Frontal cortex (tissue), 4 donors: ENCODE measurements around the gene ATP8A1. TPM values are rescaled to one million over a fixed set of nuclear protein-coding genes. Genes with fewer than 3 reads are reported as not detected.
"Not testable (repeated sequence)": the region's sequence is repeated elsewhere in the genome, so short reads cannot be mapped to it uniquely, and the experiment has no call there.

ENCODE experiments used
- DNase-seq, 2 donors: peaks; one replicate each; pipeline ENCODE4 v3.0.0; 2012; ENCODE audit warnings: low spot score in 2 of 2
- FAIRE-seq: peaks from 2 replicates; lab custom pipeline; 2012; peaks lifted over from hg19 to GRCh38; lab: Jason Lieb, UNC
- total RNA-seq: library from RNA; depleted of rRNA; stranded (reverse); fragments of >200 nt; gene quantifications from one replicate; pipeline ENCODE4 v1.2.3, GENCODE V29; 2014
- donor health status: control.
- donor health status: control.
- donor health status: control.

The ATP8A1 gene
- total RNA-seq, 1 donor from 2014 or later: 171 TPM

DNA sequence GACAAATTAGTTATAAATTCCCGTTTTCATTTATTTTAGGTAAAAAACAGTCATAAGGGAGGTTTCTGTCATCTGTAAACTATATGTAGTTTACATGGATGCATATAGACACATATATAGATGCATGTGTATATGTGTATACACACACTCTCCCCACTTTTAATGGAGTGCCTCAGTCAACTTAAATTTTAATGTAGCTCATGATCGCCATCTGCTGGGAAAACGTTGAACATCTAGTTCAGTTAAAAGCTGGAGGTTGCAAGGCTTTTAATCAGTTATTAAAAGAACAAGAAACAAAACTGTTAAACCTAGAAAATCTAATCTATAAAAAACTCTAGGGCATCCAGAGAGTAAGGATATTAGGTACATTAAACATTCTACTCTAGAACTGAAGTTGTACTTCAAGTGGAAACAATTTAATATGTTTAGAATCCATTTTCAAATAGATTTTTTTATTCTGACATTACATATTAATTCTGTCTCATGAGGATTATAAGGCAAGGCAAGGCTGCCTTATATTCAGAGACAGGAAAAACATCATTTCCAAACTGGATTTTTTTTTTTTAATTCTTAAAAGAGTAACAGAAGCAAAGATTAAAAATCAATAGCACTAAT lies 137.0 kb downstream of the ATP8A1 start:
- DNase-seq: peak in 1 of 2 donors; percentile 6
- peak; percentile 91 for FAIRE-seq

DNA sequence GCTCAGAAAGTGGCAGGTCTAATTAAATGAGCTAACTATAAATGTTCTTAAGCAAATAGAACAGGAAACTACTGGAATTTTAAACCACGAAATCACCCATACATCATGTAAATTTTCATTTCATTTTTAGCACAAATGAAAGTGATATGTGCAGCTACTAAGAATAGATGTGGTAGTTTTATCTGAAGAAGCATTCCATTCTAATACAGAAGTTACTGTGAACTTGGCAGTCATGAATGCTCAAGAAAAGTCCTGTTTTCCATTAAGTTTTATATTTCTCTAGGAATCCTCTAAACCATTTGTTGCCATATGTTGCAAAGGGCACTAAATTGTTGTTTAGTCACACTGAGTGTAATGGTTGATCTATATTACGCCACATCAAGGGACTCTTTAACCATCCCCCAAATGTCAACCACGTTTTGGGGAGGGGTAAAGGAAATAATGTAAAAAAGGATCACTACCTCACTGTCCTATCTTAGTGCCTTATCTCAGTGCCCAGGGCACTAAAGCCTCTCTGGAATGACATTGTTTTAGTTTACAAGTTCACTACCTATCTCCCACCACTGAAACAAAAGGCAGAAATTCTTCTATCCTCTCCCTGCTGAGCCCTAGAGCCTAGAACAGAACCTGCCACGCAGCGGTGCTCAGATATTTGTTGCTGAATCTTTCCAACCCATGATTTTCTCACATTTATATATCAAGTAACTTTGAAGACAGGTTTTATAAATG lies 141.6 kb downstream of the ATP8A1 start:
- no peak for FAIRE-seq
- DNase-seq: no peak

DNA sequence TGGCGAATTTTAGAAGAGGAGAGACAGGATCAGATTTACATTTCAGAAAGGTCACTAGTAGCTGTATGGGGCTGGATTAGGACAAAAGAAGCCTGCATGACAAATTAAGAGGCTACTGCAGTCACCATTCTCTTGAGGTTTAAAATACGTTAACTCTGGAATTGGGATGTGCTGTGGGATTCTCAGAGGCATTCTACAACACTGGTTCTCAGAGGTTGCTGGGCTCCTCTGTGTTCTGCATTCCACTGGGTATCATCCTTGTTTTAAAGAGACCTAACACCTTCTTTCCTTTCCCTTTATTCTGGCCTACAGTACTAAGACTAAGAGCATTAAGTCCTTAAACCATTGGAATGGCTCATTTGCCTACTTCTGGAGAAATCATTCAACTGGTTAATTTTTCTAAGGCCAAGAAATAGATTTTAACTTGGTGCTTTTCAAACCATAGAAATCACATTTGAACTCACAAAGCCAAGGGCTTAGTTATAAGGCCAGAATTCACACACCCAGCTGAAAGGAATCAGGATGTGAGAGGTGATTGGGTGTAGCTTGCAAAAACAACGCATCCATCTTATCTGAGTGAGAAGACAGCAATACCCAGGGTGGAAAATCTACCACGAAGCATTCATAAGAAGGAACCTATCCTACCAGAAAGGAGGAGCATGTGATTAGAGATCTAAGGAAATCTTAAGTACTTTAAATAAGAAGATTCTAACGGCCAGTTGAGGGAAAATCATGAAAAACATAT lies 143.0 kb downstream of the ATP8A1 start:
- no peak for FAIRE-seq

DNA sequence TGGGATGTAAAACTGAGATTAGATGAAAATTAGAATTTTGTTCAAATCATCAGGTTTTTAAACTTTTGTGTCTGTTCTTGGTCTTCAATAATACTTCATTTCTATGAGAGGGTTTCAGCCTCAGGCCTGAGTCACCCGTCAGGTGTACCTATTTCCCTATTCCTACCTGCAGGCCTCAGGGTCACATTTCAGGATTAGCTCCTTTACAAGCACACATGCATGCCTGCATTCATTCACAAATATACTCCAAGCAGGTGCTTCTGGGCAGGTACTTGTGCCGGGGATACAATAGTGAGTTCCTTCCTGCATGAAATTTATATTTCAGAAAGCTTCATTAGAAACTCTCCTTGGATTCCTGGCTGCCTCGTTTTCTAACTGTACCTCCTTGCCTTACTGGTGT lies 144.7 kb downstream of the ATP8A1 start:
- DNase-seq: no peak

More for the DNA sequence above, 143.0 kb downstream of the ATP8A1 start:
- DNase-seq: no peak

DNA sequence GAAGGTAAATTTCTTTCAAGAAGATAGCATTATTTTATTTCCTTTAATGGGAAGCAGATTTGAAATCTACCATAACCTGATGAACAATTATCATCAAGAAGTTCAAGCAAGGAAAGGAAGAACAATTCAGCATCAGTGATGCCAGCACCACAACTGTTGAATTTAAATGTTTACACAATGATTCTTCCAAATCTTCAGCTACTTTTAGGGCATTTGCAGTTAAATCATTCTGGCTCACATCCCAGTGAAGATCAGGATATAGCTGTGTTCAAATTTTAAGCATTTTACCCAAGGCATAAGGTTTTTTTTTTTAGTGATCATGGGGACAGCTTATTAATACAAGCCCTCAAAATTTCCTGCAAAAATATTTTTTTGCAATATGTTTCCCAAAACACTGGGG lies 146.7 kb downstream of the ATP8A1 start:
- FAIRE-seq (no peak), DNase-seq (no peak)

More for the DNA sequence above, 144.7 kb downstream of the ATP8A1 start:
- FAIRE-seq: no peak

DNA sequence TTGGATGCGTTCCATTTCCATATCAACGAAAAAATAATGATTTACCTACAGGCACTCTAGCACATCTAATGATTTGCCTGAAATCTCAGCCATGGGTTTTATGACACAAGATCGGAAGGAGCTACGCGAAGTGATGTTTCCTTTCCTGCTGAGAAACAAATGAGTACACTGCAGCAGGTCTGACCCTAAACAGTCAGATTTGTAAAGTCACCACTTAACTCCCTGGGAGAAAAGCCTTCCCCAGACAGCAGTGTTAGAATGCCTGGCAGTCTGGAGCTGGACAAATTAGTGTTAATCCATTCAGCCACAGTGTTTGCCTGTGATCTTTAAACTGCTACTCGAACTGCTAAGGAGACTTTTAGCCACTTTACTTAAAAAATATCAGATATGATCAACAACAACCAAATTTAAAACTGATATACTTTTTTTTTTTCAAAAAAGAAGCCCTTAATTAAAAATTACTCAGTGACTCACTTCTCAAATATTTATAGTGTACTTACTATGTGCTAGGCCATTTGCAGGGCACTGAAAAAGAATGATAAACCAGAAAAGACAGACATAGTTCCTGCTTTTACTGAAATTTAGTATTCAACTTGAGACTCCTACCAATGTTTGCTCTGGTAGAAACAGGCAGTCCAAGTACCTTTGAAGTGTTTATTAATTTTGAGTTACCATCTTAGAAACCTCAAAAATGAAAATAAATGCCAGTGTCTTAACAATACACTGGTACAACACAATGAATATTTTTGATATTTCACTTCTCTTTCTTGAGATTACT lies 155.1 kb downstream of the ATP8A1 start:
- DNase-seq: no peak
- FAIRE-seq: no peak

DNA sequence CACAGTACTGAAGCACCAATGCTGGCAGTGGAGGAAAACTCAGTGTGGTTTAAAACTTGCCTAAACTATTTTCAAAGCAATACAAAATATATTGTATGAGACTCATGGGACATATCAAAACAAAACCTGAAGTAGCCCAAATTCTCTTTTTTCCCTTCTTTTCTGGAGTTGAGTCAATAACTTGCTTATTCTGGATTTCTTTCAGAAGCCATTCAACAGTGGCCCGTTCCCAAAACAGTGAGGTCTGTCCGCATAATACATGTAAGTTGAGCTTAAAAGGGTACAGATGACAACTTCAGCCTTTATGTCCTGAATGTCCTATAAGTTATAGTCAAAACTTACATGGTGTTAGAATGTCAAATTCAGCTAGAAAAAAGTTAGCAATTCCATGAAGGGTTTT lies 158.9 kb downstream of the ATP8A1 start:
- DNase-seq: no peak
- no peak for FAIRE-seq

DNA sequence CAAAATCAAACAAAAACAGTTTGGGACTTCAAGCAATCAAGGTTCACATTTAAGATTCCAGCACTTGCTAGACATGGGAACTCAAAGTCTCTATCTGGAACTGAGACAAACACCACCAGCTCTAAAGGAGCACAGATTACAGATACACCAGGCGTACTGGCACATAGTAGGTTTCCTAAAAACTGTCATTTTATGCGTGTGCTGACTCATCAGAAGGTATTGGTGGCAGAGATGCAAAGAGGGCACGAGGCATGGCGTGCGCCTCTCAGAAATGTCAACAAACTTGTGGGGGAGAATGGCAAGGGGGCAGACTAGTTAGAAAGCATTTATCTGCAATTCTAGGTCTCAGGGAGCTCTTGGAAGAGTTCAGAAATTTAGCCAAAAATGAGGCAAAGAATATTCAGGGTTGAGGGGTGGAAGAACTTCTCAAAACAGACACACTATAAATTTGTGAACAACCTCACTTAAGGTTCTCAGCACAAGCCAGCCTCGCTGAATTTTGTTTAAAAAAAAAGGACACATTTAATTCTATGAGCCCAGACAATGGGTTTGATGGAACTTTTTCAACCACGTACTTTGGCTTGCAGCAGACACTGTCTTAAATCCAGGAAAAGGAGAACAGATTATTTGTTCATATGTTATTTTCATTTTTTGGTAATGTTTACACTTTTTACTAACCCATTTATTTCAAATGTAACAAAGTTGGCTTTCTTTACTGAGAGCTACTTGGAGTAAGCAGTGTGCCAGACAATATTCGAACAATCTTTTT lies 159.6 kb downstream of the ATP8A1 start:
- FAIRE-seq: no peak

DNA sequence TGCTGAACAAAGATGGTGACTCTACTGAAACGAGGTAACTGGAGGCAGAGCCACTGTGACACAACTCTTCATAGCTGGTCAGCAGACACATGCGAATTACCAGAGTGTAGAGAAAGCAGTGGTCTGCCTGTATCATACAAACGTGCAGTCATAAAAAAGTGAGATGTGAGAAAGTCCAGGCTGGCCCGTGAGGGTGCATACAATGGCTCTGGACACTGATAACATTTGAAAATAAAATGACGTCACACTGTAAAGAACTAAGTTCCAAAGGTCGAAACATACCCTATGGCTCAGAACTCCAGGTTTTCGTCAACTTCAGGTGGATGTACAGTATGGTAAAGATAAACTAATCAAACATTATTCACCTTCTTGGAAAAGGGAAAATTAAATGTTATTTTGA lies 163.9 kb downstream of the ATP8A1 start:
- no peak for DNase-seq
- no peak for FAIRE-seq

More for the DNA sequence above, 159.6 kb downstream of the ATP8A1 start:
- DNase-seq: no peak

DNA sequence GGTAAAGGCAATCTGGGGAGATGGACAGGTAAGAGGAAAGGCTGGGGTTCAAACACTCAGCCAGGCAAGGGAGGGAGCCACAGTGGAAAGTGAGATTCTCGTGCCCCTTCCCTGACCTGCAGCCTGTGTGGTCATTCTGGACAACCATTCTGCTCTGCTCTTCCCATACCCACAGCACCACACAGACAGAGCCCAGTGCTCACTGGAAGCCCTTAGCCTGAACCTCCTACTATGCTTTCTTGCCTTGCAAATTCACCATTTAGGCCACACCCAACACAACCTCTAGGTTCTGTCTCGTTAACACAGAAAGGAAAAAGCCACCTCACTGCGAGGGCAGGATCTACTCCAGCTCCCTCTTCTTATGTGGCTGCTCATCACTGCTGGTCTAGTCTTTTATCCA lies 166.9 kb downstream of the ATP8A1 start:
- DNase-seq (no peak), FAIRE-seq (no peak)

DNA sequence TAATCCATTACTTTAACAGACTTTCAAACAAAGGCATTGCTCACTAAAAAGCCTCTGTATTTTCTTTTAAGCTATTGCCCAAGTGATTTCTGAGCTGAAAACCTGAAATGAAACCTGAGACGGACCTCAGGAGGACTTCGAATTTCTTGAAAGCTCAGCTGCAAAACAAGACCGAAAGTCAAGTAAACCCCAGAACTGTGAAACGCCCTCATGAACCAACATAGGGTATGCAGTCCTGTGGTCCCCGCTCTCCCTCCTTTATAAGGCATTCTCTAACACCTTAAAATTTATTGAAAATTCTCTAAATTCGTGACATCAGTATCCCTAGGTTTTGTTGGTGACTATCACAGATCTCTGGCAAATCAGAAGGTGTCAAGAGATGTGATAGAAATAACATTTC lies 167.8 kb downstream of the ATP8A1 start:
- DNase-seq (no peak), FAIRE-seq (no peak)

DNA sequence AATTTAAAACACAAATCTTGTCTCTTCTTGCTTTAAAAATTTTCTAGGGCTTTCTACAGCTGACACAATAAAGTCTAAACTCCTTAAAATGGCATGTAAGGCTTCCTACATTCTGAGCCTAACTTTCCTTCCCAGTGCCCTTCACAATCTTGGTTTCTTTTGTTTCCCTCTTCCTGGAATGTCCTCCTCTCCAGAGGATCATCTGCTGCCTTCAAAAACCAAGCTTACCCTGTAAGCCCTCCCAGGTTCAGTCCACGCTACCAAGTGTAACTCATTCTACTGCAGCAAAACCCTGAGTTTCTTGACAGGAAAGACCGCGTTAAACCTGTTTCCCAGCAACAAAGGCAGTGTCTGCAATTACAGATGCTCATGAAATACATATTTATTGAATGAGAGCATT lies 168.4 kb downstream of the ATP8A1 start:
- DNase-seq (no peak), FAIRE-seq (no peak)

DNA sequence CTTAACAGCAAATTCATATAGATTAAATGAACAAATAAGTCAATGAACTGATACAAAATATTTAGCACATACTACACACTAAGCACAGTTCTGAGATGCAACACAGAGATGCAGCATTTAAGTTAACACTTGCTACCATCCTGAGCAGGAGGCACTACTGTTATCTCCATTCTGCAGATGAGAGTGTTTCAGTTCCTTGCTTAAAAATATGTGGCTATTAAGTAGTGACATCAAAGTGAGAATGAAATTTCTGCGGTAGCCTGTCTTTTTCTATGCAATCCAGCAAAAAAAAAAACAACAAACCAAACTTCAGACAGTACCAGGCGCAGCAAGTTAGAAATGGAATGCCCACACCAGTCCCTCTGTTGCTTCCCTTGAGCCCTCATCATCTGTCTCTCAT lies 168.8 kb downstream of the ATP8A1 start:
- no peak for FAIRE-seq

DNA sequence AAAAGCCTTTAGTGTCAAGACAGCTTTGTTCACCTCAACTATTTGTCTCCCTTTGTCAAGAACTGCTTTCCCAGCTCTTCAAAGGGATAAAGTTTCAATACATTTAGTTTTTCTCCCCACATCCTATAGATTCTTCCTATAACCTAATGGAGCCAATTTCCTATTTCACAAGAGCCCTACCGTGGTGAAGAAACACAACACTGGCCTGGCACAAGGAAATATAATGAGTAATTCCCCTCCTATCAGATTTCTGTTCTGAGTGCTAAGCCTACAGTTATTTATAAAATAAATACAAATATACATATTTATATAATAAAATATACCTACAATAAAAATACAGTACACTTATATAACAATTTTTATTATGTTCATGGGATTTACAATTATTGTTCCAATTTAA lies 169.7 kb downstream of the ATP8A1 start:
- FAIRE-seq (peak; percentile 33), DNase-seq (no peak)

More for the DNA sequence above, 168.8 kb downstream of the ATP8A1 start:
- no peak for DNase-seq

DNA sequence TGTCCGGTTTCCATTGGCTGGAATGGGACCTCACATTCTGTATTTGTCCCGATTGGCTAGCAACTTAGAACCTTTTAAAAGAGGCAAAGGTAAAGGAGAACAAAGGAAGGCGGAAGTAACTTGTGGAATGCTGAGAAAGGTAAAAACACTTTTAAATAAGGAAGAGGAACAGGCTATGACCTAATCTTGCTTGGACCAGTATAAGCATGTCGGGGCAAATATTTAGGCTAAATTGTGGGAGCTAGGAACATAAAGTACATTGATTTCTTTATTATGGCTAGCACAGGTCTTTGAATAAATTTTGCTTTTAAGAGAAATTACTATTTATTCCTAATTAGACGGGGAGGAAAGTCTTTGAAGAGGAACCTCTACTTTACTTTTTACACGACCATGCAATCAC lies 170.7 kb downstream of the ATP8A1 start:
- not testable (repeated sequence) for FAIRE-seq, DNase-seq

DNA sequence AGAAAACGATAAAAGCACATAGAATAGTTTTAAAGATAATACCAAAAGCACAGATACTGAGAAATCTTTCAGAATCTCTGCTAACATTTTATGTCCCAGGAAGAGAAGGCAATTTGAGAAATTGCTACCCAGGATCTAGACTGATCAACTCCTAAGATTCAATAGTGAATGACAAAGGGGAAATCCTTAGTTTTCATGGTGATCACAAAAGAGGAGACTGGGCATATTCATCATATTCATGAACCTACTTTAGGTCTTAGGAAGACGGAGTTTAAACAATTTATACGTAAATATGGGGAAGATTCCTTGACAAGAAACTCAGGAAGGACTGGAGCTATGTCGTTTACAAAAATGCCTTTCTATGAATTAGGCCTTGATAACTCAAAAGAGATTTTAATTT lies 172.3 kb downstream of the ATP8A1 start:
- FAIRE-seq: no peak
- DNase-seq: no peak

DNA sequence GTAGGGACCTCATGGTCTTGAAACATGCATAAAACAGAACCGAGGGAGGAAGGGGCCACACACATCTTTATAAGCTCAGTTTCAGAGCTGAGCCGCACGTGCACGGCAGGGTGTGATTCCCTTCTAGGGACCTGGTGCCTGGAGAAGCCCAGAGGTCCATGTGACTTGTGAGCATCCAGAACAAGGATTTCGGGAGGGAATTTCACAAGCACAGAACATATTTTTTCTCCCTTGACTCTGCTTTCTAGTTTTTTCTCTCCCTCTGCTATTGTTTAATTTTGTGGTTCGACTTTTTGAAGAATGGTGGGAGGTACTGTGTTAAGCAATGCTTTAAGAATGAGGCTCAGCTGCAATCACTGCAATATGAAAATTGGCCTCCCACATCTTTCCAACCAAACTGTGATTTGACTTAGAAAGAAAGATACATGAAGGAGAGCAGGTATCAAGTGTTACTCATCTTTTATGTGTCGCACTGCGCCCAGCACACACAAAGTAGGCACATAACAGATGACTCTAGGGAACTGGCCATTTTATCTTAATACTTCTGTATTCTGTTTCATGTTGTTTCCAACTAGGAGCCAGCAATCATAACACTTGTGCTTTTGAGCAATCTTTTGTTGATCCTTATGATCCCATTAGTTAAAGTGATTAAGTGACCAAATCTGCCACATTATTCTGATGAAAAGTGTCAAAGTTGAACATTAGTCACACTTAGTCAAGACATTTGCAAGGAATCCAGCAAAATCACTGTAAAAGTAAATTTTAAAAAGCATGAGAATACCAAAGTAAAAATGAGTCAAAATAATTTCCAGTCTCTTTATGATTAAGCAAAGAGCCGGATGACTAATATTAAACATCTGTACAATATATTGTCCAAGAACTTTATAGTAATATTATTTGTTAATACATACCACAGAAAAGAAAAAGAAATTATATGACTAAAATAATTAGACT lies 173.2 kb downstream of the ATP8A1 start:
- DNase-seq (no peak), FAIRE-seq (no peak)
